ENCODE results near the gene THNSL1.
A peak's percentile ranks its signal among the peaks of the same experiment; 100 is the strongest.
"Not testable (repeated sequence)": the region's sequence is repeated elsewhere in the genome, so short reads cannot be mapped to it uniquely, and the experiment has no call there.

The THNSL1 gene

GRCh38 chr10:24998044-24998443 is 18.4 kb upstream of the THNSL1 start:
- no peak for DNase-seq

- DNase-seq: not testable (repeated sequence)
Measured at GRCh38 chr10:25011591-25011990, 4.8 kb upstream of the THNSL1 start.

GRCh38 chr10:25014579-25014978 is 1.8 kb upstream of the THNSL1 start:
- DNase-seq: no peak

- DNase-seq: peak; percentile 85
Measured at GRCh38 chr10:25015828-25016375, 510 bp upstream of the THNSL1 start, which contains the start of gene ENKUR. Gene ENKUR, minus strand, starts transcription at chr10:25016158. Its CDS starts 222 bp downstream, at chr10:25015936.

- no peak for DNase-seq
Measured at GRCh38 chr10:25017154-25017590, 760 bp downstream of the THNSL1 start.

- no peak for DNase-seq
Measured at GRCh38 chr10:25017661-25018060, 1.2 kb downstream of the THNSL1 start.

GRCh38 chr10:25018703-25019102 is 2.3 kb downstream of the THNSL1 start:
- no peak for DNase-seq

- no peak for DNase-seq
Measured at GRCh38 chr10:25023278-25023677, 6.9 kb downstream of the THNSL1 start.

GRCh38 chr10:25024528-25024927 is 8.1 kb downstream of the THNSL1 start:
- no peak for DNase-seq

GRCh38 chr10:25026463-25026862 is 10.1 kb downstream of the THNSL1 start:
- no peak for DNase-seq

- no peak for DNase-seq
Measured at GRCh38 chr10:25028711-25029110, 12.3 kb downstream of the THNSL1 start.

- DNase-seq: no peak
Measured at GRCh38 chr10:25029519-25029918, 13.1 kb downstream of the THNSL1 start.

GRCh38 chr10:25036381-25036780 is 20.0 kb downstream of the THNSL1 start:
- DNase-seq: no peak

GRCh38 chr10:25038325-25038724 is 21.9 kb downstream of the THNSL1 start:
- no peak for DNase-seq

- DNase-seq: no peak
Measured at GRCh38 chr10:25039531-25039930, 23.1 kb downstream of the THNSL1 start.

- DNase-seq: no peak
Measured at GRCh38 chr10:25046641-25047040, 30.2 kb downstream of the THNSL1 start.

- no peak for DNase-seq
Measured at GRCh38 chr10:25047088-25047487, 30.7 kb downstream of the THNSL1 start.

GRCh38 chr10:25047591-25048301 is 31.3 kb downstream of the THNSL1 start:
- DNase-seq: peak; percentile 6

GRCh38 chr10:25048450-25048849 is 32.0 kb downstream of the THNSL1 start:
- no peak for DNase-seq

- DNase-seq: no peak
Measured at GRCh38 chr10:25049966-25050365, 33.6 kb downstream of the THNSL1 start.

- no peak for DNase-seq
Measured at GRCh38 chr10:25050402-25050801, 34.0 kb downstream of the THNSL1 start.

- no peak for DNase-seq
Measured at GRCh38 chr10:25052012-25052411, 35.6 kb downstream of the THNSL1 start.

GRCh38 chr10:25056726-25057125 is 40.3 kb downstream of the THNSL1 start:
- no peak for DNase-seq

- DNase-seq: no peak
Measured at GRCh38 chr10:25057886-25058285, 41.5 kb downstream of the THNSL1 start.

GRCh38 chr10:25059990-25060389 is 43.6 kb downstream of the THNSL1 start:
- DNase-seq: no peak
